Esophagus muscularis mucosa (tissue), 4 donors: ENCODE data around the gene PXYLP1. TPM values are rescaled to one million over a fixed set of nuclear protein-coding genes. Genes with fewer than 3 reads are reported as not detected.

Source experiments
- DNase-seq: peaks from one replicate; pipeline ENCODE4 v3.0.0-alpha.2; 2017; ENCODE audit errors: extremely low spot score
- H3K27ac ChIP-seq, 4 donors: fragments of 200-600 bp; sonication (generic); replicated peaks in 1 of 4; 1 replicate in 3 of 4; 2 replicates in 1 of 4; pipeline ENCODE4 v1.5.1; 2016 to 2019; ENCODE audit warnings: mild to moderate bottlenecking in 1 of 4
- H3K27me3 ChIP-seq, 4 donors: fragments of 200-600 bp; sonication (generic); one replicate each; pipeline versions ENCODE4 v1.5.1 to v1.6.0; 2016 to 2019
- H3K36me3 ChIP-seq, 4 donors: fragments of 200-600 bp; sonication (generic); one replicate each; pipeline ENCODE4 v1.5.1; 2016 to 2019
- H3K4me1 ChIP-seq, 4 donors: fragments of 200-600 bp; sonication (generic); one replicate each; pipeline ENCODE4 v1.5.1; 2016 to 2019
- H3K4me3 ChIP-seq, 4 donors: fragments of 200-600 bp; sonication (generic); 1 replicate in 2 of 4; 2 replicates in 2 of 4; pipeline ENCODE4 v1.5.1; 2016 to 2019; ENCODE audit warnings: mild to moderate bottlenecking in 4 of 4, moderate library complexity in 1 of 4
- H3K9me3 ChIP-seq, 4 donors: fragments of 200-600 bp; sonication (generic); 1 replicate in 3 of 4; 2 replicates in 1 of 4; pipeline ENCODE4 v1.5.1; 2016 to 2019
- EP300 ChIP-seq: sonication (generic); formaldehyde crosslinking; IDR thresholded peaks from one replicate; pipeline ENCODE4 v1.6.1; 2017; ENCODE audit warnings: antibody characterized with exemption
- POLR2A ChIP-seq: fragments of 450-650 bp; IDR thresholded peaks from one replicate; pipeline ENCODE4 v1.6.1; 2017; ENCODE audit warnings: antibody characterized with exemption, moderate library complexity, mild to moderate bottlenecking, low read depth
- POLR2AphosphoS5 ChIP-seq, 2 donors: sonication (generic); formaldehyde crosslinking; IDR thresholded peaks; one replicate each; pipeline ENCODE4 v1.6.1; 2017; ENCODE audit warnings: antibody characterized with exemption in 2 of 2
- WGBS: methylation state at CpG from one replicate; pipeline ENCODE4 v1.1.5; 2018; 5-methylcytosine and 5-hydroxymethylcytosine counted together
- intact Hi-C: fragments of 100-400 bp; cut with DNase I; formaldehyde crosslinking; loops from one replicate; pipeline ENCODE4 v1.15.1; 2023
- total RNA-seq, 4 donors: library from RNA; depleted of rRNA; stranded (reverse); fragments of >200 nt; gene quantifications; one replicate each; pipeline versions ENCODE4 v1.1.0 to v1.2.1, GENCODE V29; 2016
- TF ChIP-seq, protein P1 (sequence below), 3 experiments: fragments of 200-600 bp in 2 of 3; fragments of 450-650 bp in 1 of 3; sonication (generic) in 2 of 3; IDR thresholded peaks; one replicate each; pipeline ENCODE4 v1.5.1; 2017 to 2019; ENCODE audit warnings: antibody characterized with exemption in 3 of 3, mild to moderate bottlenecking in 2 of 3, moderate library complexity in 1 of 3

The PXYLP1 gene
- total RNA-seq, 4 donors from 2014 or later = 4.5 to 12.5 (median 9.4) TPM

- H3K27me3 ChIP-seq = no peaks in the 10 kb centered on the region
- WGBS = 75% methylated on average over 2 of the region's 2 CpGs
- no peak for TF ChIP-seq POLR2A
- TF ChIP-seq, protein P1, sequence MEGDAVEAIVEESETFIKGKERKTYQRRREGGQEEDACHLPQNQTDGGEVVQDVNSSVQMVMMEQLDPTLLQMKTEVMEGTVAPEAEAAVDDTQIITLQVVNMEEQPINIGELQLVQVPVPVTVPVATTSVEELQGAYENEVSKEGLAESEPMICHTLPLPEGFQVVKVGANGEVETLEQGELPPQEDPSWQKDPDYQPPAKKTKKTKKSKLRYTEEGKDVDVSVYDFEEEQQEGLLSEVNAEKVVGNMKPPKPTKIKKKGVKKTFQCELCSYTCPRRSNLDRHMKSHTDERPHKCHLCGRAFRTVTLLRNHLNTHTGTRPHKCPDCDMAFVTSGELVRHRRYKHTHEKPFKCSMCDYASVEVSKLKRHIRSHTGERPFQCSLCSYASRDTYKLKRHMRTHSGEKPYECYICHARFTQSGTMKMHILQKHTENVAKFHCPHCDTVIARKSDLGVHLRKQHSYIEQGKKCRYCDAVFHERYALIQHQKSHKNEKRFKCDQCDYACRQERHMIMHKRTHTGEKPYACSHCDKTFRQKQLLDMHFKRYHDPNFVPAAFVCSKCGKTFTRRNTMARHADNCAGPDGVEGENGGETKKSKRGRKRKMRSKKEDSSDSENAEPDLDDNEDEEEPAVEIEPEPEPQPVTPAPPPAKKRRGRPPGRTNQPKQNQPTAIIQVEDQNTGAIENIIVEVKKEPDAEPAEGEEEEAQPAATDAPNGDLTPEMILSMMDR (IDR thresholded peaks at IDR 0.05) = no peak
- TF ChIP-seq EP300 = no peak
- TF ChIP-seq POLR2AphosphoS5 (IDR thresholded peaks at IDR 0.05) = no peak
- no peak overlapping the region for H3K27ac ChIP-seq
- intact Hi-C loops = no loop called here
- no peaks in the 10 kb centered on the region for H3K9me3 ChIP-seq
- no peaks in the 10 kb centered on the region for H3K36me3 ChIP-seq
- H3K4me3 ChIP-seq = no peak overlapping the region
- no peak for DNase-seq
- peaks cover 4 to 19% (median 11%) of the 10 kb centered on the region in 4 donors for H3K4me1 ChIP-seq
Observed at GRCh38 chr3:141335531-141336061, 104.0 kb downstream of the PXYLP1 start.

- Histone ChIP-seq H3K4me1 (peaks cover 4 to 14% (median 8%) of the 10 kb centered on the region in 4 donors), H3K4me3 (no peak overlapping the region), H3K27me3 (no peaks in the 10 kb centered on the region), H3K36me3 (no peaks in the 10 kb centered on the region), H3K9me3 (no peaks in the 10 kb centered on the region), H3K27ac (no peak overlapping the region)
- no peak for DNase-seq
- 79% methylated on average over 12 of the region's 12 CpGs for WGBS
- TF ChIP-seq EP300 (no peak), POLR2A (no peak)
- intact Hi-C loops = no loop called here
Observed at GRCh38 chr3:141336672-141337522, 105.3 kb downstream of the PXYLP1 start.

GRCh38 chr3:141337523-141337854, 105.9 kb downstream of the PXYLP1 start:
- 100% methylated on average over 1 of the region's 1 CpG for WGBS
- Histone ChIP-seq H3K4me3 (no peak overlapping the region), H3K27me3 (no peaks in the 10 kb centered on the region), H3K9me3 (no peaks in the 10 kb centered on the region), H3K4me1 (peaks cover under 1 to 8% (median 5%) of the 10 kb centered on the region in 4 donors), H3K27ac (no peak overlapping the region), H3K36me3 (no peaks in the 10 kb centered on the region)
- no peak for TF ChIP-seq EP300
- TF ChIP-seq POLR2AphosphoS5 (IDR thresholded peaks at IDR 0.05) = no peak
- no peak for TF ChIP-seq POLR2A
- TF ChIP-seq, protein P1 (IDR thresholded peaks at IDR 0.05) = no peak
- intact Hi-C loops = no loop called here
- no peak for DNase-seq

- Histone ChIP-seq H3K4me3 (no peak overlapping the region), H3K36me3 (no peaks in the 10 kb centered on the region), H3K9me3 (no peaks in the 10 kb centered on the region), H3K27me3 (no peaks in the 10 kb centered on the region), H3K27ac (no peak overlapping the region), H3K4me1 (peaks cover 0 to 6% (median 3%) of the 10 kb centered on the region in 4 donors)
- WGBS = 88% methylated on average over 2 of the region's 2 CpGs
- intact Hi-C loops = no loop called here
- TF ChIP-seq EP300 (no peak), POLR2A (no peak), POLR2AphosphoS5 (IDR thresholded peaks at IDR 0.05) (no peak)
- TF ChIP-seq, protein P1 (IDR thresholded peaks at IDR 0.05) = no peak
- DNase-seq = no peak
Observed at GRCh38 chr3:141337991-141338390, 106.4 kb downstream of the PXYLP1 start.

DNA sequence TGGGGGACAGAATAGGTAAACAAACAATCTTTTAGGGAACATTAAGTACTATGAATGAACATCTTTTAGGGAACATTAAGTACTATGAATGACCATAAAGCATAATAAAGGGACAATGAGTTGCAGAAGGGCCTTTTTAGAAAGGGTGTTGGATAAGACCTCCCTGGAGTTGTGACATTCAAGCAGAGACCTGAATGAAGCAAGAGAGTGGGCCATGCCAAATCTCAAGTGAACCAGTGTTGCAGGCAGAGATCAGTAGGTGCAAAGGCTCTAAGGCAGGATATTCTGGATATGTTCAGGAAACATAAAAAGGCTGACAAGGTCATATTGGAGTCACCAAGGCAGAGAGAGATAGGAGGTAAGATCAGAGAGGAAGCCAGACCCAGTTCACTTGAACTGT, 107.3 kb downstream of the PXYLP1 start:
- intact Hi-C loops = no loop called here
- H3K27ac ChIP-seq = no peak overlapping the region
- peaks cover 0 to 2% (median under 1%) of the 10 kb centered on the region in 4 donors for H3K4me1 ChIP-seq
- no peaks in the 10 kb centered on the region for H3K36me3 ChIP-seq
- TF ChIP-seq, protein P1 (IDR thresholded peaks at IDR 0.05) = no peak
- TF ChIP-seq POLR2AphosphoS5 (IDR thresholded peaks at IDR 0.05) (no peak), EP300 (no peak), POLR2A (no peak)
- H3K4me3 ChIP-seq = no peak overlapping the region
- DNase-seq = no peak
- no peaks in the 10 kb centered on the region for H3K9me3 ChIP-seq
- H3K27me3 ChIP-seq = no peaks in the 10 kb centered on the region
